Left hindlimb (tissue), 1 donor: Measurements from ENCODE around the gene TRAF2.

Source experiments
- DNase-seq: peaks from one replicate; pipeline ENCODE4 v3.0.0-alpha.2; 2018

Gene TRAF2

GRCh38 chr9:136965771-136966484 lies 79.6 kb downstream of the TRAF2 start:
- no peak for DNase-seq

- DNase-seq = no peak
Measured at GRCh38 chr9:136968333-136969127, 82.2 kb downstream of the TRAF2 start.

GRCh38 chr9:136969150-136969549 lies 82.8 kb downstream of the TRAF2 start:
- DNase-seq = no peak

GRCh38 chr9:136969774-136970173 lies 83.5 kb downstream of the TRAF2 start:
- no peak for DNase-seq

- DNase-seq = no peak
Measured at GRCh38 chr9:136970361-136970760, 84.0 kb downstream of the TRAF2 start.

- no peak for DNase-seq
Measured at GRCh38 chr9:136971746-136972145, 85.4 kb downstream of the TRAF2 start.

GRCh38 chr9:136972335-136972734 lies 86.0 kb downstream of the TRAF2 start:
- DNase-seq = no peak

GRCh38 chr9:136972743-136973142 lies 86.4 kb downstream of the TRAF2 start:
- DNase-seq = no peak

- DNase-seq = no peak
Measured at GRCh38 chr9:136973618-136974617, 87.6 kb downstream of the TRAF2 start.

GRCh38 chr9:136974817-136975535 lies 88.7 kb downstream of the TRAF2 start:
- DNase-seq = no peak

- DNase-seq = peak; percentile 70
Measured at GRCh38 chr9:136975644-136976043, 89.3 kb downstream of the TRAF2 start.
